A549 treated with AZD2906 at 1 μM for 4 hours (cell line): Measurements from ENCODE around the gene MRPL42. TPM values are rescaled to one million over a fixed set of nuclear protein-coding genes. Genes with fewer than 3 reads are reported as not detected.

Source experiments
- total RNA-seq: library from RNA; stranded (reverse); fragments of 200-300 nt; extraction: Qiagen RNA extraction; gene quantifications from 5 replicates; pipeline ENCODE4 v1.2.3, GENCODE V29; 2022

Gene MRPL42
- total RNA-seq = 39.7 to 63.0 TPM (median 46.8 TPM) in 5 replicates

DNA sequence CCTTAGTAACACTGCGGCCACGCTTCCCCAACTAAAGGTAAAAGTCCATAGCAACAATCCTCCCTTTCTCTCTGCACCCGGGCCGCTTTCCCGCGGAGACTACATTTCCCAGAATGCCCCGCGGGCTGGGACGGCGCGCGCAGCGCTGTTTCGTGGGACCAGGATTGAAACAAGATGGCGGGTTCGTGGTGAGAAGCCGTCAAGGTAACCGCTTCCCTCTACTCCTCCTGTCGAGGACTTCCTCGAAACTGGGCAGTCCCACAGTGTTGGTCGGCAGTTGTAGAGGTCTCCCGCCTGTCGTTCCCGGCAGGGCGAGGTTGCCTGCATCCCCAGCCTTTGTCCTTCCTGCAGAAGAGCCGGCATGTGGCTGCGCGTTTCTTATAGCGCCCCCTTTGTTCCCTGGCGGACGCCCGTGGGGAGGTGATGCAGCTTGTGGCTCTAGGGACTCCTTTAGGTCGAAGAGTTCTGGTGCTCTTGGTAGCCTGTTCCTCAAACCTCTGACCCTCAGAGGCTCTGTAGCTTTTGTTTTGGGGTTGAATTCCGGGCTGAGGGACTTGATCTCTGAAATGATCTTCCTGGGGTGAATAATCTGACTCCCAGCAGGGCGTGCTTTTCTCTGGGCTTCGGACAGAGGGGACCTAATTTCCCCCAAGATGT, at the start of gene MRPL42:
MRPL42 (plus strand) TSS at position 164 of the 657 bp plus-strand sequence. CDS start 1,772 bp downstream, outside the sequence.

GRCh38 chr12:93441617-93442410, 25.5 kb upstream of the MRPL42 start, which contains the start of gene UBE2N:
Gene UBE2N (minus strand): TSS chr12:93441947. CDS start chr12:93441884, 63 bp downstream.

Other genes with a start within 250 kb of the MRPL42 start
- gene NUDT4, start 89.6 kb upstream of the MRPL42 start, total RNA-seq = 27.5 to 32.8 TPM (median 29.2 TPM) in 5 replicates
- 146 to 200 TPM (median 148 TPM) in 5 replicates for gene UBE2N, start 25.6 kb upstream of the MRPL42 start, total RNA-seq
- gene SOCS2, start 105.2 kb downstream of the MRPL42 start, total RNA-seq = 16.6 to 19.3 TPM (median 17.6 TPM) in 5 replicates
- 9.4 to 12.3 TPM (median 10.7 TPM) in 5 replicates for gene CRADD, start 209.9 kb downstream of the MRPL42 start, total RNA-seq